Endodermal cell (in vitro differentiated cells): ENCODE results near the gene KANSL2. TPM values are rescaled to one million over a fixed set of nuclear protein-coding genes. Genes with fewer than 3 reads are reported as not detected.
"Not testable (repeated sequence)": the region's sequence is repeated elsewhere in the genome, so short reads cannot be mapped to it uniquely, and the experiment has no call there.

Source experiments
- DNase-seq: peaks from one replicate; pipeline ENCODE4 v3.0.0-alpha.2; 2017
- H3K27ac ChIP-seq: 2 replicates; pipeline ENCODE4 v1.5.1; 2013; ENCODE audit warnings: mild to moderate bottlenecking, low read depth, low read length, moderate library complexity
- H3K27me3 ChIP-seq: 2 replicates; pipeline ENCODE4 v1.6.1; 2013; ENCODE audit warnings: mild to moderate bottlenecking, low read length, moderate library complexity; ENCODE audit not compliant: insufficient read depth, control insufficient read depth, poor library complexity, severe bottlenecking
- H3K36me3 ChIP-seq: 2 replicates; pipeline ENCODE4 v1.7.0; 2013; ENCODE audit warnings: mild to moderate bottlenecking, low read length, moderate library complexity; ENCODE audit not compliant: control insufficient read depth, insufficient read depth
- H3K4me1 ChIP-seq: one replicate; pipeline ENCODE4 v1.7.0; 2013; ENCODE audit warnings: low read length; ENCODE audit not compliant: control insufficient read depth, insufficient read depth
- H3K4me3 ChIP-seq: 2 replicates; pipeline ENCODE4 v1.5.1; 2013; ENCODE audit warnings: mild to moderate bottlenecking, low read length, moderate library complexity
- H3K9ac ChIP-seq: 2 replicates; pipeline ENCODE4 v1.6.1; 2013; ENCODE audit warnings: mild to moderate bottlenecking, low read length, moderate library complexity; ENCODE audit not compliant: poor library complexity, severe bottlenecking; ENCODE audit errors: extremely low read depth
- H3K9me3 ChIP-seq: 2 replicates; pipeline ENCODE4 v1.6.1; 2013; ENCODE audit warnings: mild to moderate bottlenecking, low read length, moderate library complexity; ENCODE audit not compliant: control insufficient read depth
- H3K27ac Mint-ChIP-seq: 2 replicates; pipeline ENCODE4 v1.8.0; 2020; ENCODE audit warnings: mixed read lengths
- H3K27me3 Mint-ChIP-seq: 2 replicates; pipeline ENCODE4 v1.8.0; 2021; ENCODE audit warnings: mild to moderate bottlenecking, mixed read lengths; ENCODE audit not compliant: insufficient read depth
- H3K36me3 Mint-ChIP-seq: 2 replicates; pipeline ENCODE4 v1.8.0; 2020; ENCODE audit warnings: low read depth, mixed read lengths
- H3K4me1 Mint-ChIP-seq: 2 replicates; pipeline ENCODE4 v1.8.0; 2020; ENCODE audit warnings: mixed read lengths
- H3K4me3 Mint-ChIP-seq: 2 replicates; pipeline ENCODE4 v1.8.0; 2020; ENCODE audit warnings: mild to moderate bottlenecking, moderate library complexity, mixed read lengths
- H3K9me3 Mint-ChIP-seq: 2 replicates; pipeline ENCODE4 v1.8.0; 2020; ENCODE audit warnings: mild to moderate bottlenecking, mixed read lengths
- CTCF ChIP-seq: fragments of 200-600 bp; sonication (generic); conservative IDR thresholded peaks from 2 replicates; pipeline ENCODE4 v1.5.0; 2021; ENCODE audit warnings: antibody characterized with exemption, mild to moderate bottlenecking
- WGBS, 2 experiments: methylation state at CpG; one replicate each; pipeline versions ENCODE4 v1.1.5 to v1.1.7; 2013; ENCODE audit warnings: missing lambda C conversion rate in 2 of 2, mixed read lengths in 1 of 2; ENCODE audit not compliant: insufficient coverage in 1 of 2, insufficient read length in 1 of 2; 5-methylcytosine and 5-hydroxymethylcytosine counted together
- total RNA-seq, 2 donors: library from RNA; stranded (reverse); fragmentation: NEBNext Ultra II Directional in 1 of 2; extraction: Animal tissue kit (Norgen Biotek cat#: 25700) in 1 of 2; gene quantifications; 2 replicates in 1 of 2; 3 replicates in 1 of 2; pipeline ENCODE4 v1.2.1, GENCODE V29; 2021

Gene KANSL2
- total RNA-seq, 2 donors from 2014 or later: 39.6 to 41.5 TPM

DNA sequence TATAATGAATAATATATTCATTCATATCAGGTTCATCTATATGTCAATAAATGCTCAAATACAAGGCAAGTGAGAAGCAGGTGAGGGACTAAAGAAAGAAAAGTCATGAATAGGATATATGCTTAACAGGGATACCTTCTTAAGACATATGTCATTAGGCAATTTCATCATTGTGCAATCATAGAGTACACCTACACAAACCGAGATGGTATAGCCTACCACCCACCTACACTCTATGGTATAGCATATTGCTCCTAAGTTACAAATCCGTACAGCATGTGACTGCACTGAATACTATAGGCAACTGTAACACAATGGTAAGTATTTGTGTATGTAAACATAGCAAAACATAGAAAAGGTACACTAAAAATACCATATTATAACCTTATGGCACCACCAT lies 39.0 kb downstream of the KANSL2 start:
- Histone ChIP-seq H3K36me3 (peaks cover 50% of the 10 kb centered on the region), H3K4me3 (no peak overlapping the region), H3K9me3 (peaks cover 59% of the 10 kb centered on the region), H3K4me1 (no peaks in the 10 kb centered on the region), H3K27ac (no peak overlapping the region), H3K27me3 (no peaks in the 10 kb centered on the region), H3K9ac (no peak overlapping the region)
- DNase-seq: no peak
- TF ChIP-seq CTCF: no peak
- no peak overlapping the region for H3K27ac Mint-ChIP-seq
- 97% methylated on average over 2 of the region's 2 CpGs; no CpG with 5 or more reads in 1 of the 2 experiments for WGBS, 2 experiments
- no peak overlapping the region for H3K4me3 Mint-ChIP-seq
- no peaks in the 10 kb centered on the region for H3K27me3 Mint-ChIP-seq
- H3K4me1 Mint-ChIP-seq: no peaks in the 10 kb centered on the region
- H3K9me3 Mint-ChIP-seq: peaks cover 54% of the 10 kb centered on the region
- peaks cover 69% of the 10 kb centered on the region for H3K36me3 Mint-ChIP-seq

DNA sequence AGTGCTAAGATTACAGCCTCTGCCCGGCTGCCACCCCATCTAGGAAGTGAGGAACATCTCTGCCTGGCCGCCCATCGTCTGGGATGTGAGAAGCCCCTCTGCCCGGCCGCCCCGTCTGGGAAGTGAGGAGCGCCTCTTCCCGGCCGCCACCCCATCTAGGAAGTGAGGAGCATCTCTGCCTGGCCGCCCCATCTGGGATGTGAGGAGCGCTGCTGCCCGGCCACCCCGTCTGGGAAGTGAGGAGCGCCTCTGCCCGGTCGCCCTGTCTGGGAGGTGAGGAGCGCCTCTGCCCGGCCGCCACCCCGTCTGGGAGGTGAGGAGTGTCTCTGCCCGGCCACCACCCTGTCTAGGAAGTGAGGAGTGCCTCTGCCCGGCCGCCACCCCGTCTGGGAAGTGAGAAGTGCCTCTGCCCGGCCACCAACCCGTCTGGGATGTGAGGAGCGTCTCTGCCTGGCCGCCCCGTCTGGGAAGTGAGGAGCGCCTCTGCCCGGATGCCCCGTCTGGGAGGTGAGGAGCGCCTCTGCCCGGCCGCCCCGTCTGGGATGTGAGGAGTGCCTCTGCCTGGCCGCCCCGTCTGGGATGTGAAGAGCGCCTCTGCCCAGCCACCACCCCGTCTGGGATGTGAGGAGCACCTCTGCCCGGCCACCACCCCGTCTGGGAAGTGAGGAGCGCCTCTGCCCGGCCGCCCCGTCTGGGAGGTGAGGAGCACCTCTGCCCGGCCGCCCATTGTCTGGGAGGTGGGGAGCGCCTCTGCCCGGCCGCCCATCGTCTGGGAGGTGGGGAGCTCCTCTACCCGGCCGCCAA lies 40.1 kb downstream of the KANSL2 start:
- H3K27ac Mint-ChIP-seq, H3K27ac ChIP-seq, H3K9ac ChIP-seq, H3K27me3 ChIP-seq, H3K4me1 ChIP-seq, H3K4me3 Mint-ChIP-seq, DNase-seq, H3K4me3 ChIP-seq, H3K27me3 Mint-ChIP-seq, H3K4me1 Mint-ChIP-seq: not testable (repeated sequence)
- H3K9me3 Mint-ChIP-seq: peaks cover 54% of the 10 kb centered on the region
- H3K9me3 ChIP-seq: peaks cover 57% of the 10 kb centered on the region
- H3K36me3 ChIP-seq: peaks cover 40% of the 10 kb centered on the region
- WGBS, 2 experiments: 92 to 98% methylated on average over 19 to 54 of the region's 54 CpGs
- H3K36me3 Mint-ChIP-seq: peaks cover 61% of the 10 kb centered on the region

DNA sequence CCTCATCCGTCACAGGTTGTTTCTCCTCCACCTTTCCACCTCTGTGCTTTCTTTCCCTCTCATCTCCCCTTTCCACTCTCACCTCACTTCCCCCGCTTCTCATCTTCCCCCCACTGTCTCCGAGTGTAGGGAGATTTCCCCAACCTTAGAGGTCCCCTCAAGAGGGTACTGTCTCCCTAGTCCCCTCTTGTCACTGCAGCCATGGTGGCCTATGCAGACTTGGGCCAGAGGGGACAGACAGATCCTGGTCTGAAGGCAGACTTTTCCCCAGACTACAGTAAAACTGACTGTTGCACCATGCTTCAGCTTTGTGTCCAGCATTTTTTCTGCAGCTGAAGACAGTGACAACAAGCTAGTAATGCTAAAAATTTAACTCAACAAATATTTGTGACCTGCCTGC lies 41.2 kb downstream of the KANSL2 start:
- Mint-ChIP-seq H3K27me3 (no peaks in the 10 kb centered on the region), H3K27ac (no peak overlapping the region), H3K4me3 (no peak overlapping the region), H3K36me3 (peaks cover 53% of the 10 kb centered on the region), H3K9me3 (peaks cover 49% of the 10 kb centered on the region), H3K4me1 (no peaks in the 10 kb centered on the region)
- Histone ChIP-seq H3K9me3 (peaks cover 46% of the 10 kb centered on the region), H3K36me3 (peaks cover 29% of the 10 kb centered on the region), H3K4me1 (no peaks in the 10 kb centered on the region), H3K27ac (no peak overlapping the region), H3K27me3 (no peaks in the 10 kb centered on the region), H3K4me3 (no peak overlapping the region), H3K9ac (no peak overlapping the region)
- 88 to 91% methylated on average over 1 to 3 of the region's 3 CpGs for WGBS, 2 experiments
- DNase-seq: no peak
- no peak for TF ChIP-seq CTCF
